Esophagus (tissue), 2 donors: ENCODE data around the gene CYP4A22. TPM values are rescaled to one million over a fixed set of nuclear protein-coding genes. Genes with fewer than 3 reads are reported as not detected.
"Not testable (repeated sequence)": the region's sequence is repeated elsewhere in the genome, so short reads cannot be mapped to it uniquely, and the experiment has no call there.

Experiments
- H3K27ac ChIP-seq, 2 donors: one replicate each; pipeline ENCODE4 v1.5.1; 2013; ENCODE audit warnings: low read depth in 2 of 2, mild to moderate bottlenecking in 2 of 2, inconsistent platforms in 1 of 2, low read length in 1 of 2, moderate library complexity in 1 of 2
- H3K27me3 ChIP-seq, 2 donors: one replicate each; pipeline ENCODE4 v1.6.1; 2013; ENCODE audit warnings: low read length in 2 of 2, control low read depth in 1 of 2, mild to moderate bottlenecking in 1 of 2; ENCODE audit not compliant: insufficient read depth in 2 of 2, control insufficient read depth in 1 of 2
- H3K36me3 ChIP-seq, 2 donors: one replicate each; pipeline ENCODE4 v1.6.1; 2013; ENCODE audit warnings: low read length in 1 of 2; ENCODE audit not compliant: control insufficient read depth in 2 of 2, insufficient read depth in 2 of 2
- H3K4me1 ChIP-seq, 2 donors: one replicate each; pipeline ENCODE4 v1.6.1; 2013; ENCODE audit warnings: low read length in 1 of 2; ENCODE audit not compliant: control insufficient read depth in 2 of 2, insufficient read depth in 2 of 2
- H3K4me3 ChIP-seq, 2 donors: one replicate each; pipeline ENCODE4 v1.5.1; 2013; ENCODE audit warnings: low read length in 2 of 2, mild to moderate bottlenecking in 2 of 2, low read depth in 1 of 2, moderate library complexity in 1 of 2
- H3K9me3 ChIP-seq, 2 donors: one replicate each; pipeline ENCODE4 v1.6.1; 2013; ENCODE audit warnings: mild to moderate bottlenecking in 2 of 2, low read depth in 1 of 2, low read length in 1 of 2, moderate library complexity in 1 of 2; ENCODE audit not compliant: control insufficient read depth in 2 of 2, insufficient read depth in 1 of 2
- WGBS, 2 donors: extraction: QIAGEN DNeasy Blood & Tissue Kit; methylation state at CpG; one replicate each; pipeline ENCODE4 v1.1.7; 2013; 5-methylcytosine and 5-hydroxymethylcytosine counted together
- polyA plus RNA-seq, 2 donors: library from polyadenylated mRNA; stranded (reverse); fragments of 200-250 nt; gene quantifications; one replicate each; pipeline ENCODE4 v1.2.3, GENCODE V29; 2013
- donor health status: healthy with polysubstance abuse.
- donor health status: Bipolar disorder and iron deficiency.

The CYP4A22 gene
- polyA plus RNA-seq, 2 donors = 0.02 TPM; not detected in 1

DNA sequence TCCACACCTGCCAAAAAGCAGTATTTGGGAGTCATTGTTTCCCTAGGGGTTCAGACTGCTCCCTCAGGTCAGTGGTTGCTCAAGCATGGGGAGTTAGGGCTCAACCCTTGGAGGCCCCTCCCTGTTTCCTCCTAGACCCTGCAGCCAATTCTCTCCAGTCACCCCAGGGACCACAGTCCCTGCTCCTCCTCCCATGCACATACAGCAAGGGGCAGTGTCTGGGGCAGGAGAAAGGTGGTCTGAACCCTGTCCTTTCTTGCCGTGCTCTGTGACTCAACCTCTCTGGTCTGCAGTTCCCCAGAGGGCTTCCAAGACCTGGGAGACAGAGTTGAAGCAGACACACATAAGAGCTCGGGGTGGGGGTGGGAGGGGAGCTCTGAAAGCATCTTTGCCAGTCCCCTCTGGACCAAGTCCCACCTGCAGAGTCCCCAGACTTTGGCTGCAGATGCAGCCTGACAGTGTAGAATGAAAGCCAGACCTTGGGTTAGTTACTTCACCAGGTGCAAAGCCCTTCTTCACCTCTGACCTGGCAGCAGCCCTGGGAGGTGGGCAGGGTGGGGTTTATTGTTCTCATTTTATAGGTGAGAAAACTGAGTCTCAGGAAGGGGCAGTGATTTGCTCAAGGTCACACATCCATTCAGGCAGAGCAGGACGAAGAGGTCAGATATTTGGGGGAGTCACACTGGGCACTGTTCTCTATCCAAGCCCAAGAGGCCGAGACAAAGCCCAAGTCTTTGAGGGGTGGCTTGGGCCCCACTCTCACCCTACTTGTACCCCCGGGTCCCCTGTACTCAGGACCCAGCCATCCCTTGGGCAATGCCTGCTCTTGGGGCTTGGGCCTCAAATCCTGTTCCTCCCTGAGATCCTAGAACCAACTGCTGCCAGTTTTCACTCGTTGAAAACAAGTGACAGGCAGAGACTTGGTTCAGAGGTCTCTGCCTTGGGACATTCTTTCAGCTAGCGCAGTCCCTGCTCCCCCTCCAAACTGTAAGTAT, 51.8 kb downstream of the CYP4A22 start:
- no peaks in the 10 kb centered on the region for H3K9me3 ChIP-seq
- peak overlapping the region; percentile 38 to 53 for H3K4me3 ChIP-seq
- WGBS, 2 donors = 58 to 69% methylated on average over 7 of the region's 7 CpGs
- H3K27me3 ChIP-seq = no peaks in the 10 kb centered on the region
- H3K4me1 ChIP-seq = peaks cover 2 to 23% of the 10 kb centered on the region in 2 donors
- no peaks in the 10 kb centered on the region for H3K36me3 ChIP-seq
- H3K27ac ChIP-seq = peak overlapping the region; percentile 93 to 96

DNA sequence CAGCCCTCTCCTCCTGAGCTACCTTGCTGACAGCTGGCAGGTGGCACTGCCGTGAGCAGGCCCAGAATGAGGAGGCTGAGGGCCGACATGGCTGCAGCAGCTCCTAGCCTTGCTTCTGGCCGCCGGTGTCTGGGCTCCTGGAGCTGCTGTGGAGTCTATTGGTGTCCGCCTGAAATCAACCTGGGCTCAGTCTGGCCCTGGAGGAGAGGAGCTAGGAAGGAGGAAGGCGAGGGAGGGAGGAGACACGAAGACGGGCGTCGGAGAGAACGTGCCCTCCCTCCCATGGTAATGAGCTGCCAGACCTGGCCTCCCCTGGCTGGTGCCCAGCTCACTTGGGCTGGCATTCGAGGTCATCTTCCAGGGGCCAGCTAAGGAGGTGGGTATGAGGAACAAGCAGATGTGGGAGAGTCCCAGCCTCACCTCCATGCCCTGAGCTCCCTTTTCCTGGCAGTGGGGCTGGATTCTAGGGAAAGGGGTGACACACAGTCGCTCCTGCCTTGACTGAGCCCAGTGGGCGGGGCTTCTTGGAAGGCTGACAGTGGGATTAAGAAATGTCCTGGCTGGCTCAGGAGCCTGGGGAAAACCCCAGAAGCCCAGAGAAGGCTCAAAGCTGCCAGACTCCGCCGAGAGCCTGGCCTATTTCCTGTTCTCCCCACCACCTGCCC, 52.7 kb downstream of the CYP4A22 start, which contains the start of gene PDZK1IP1:
PDZK1IP1 (minus strand) TSS at position 193 of the 665 bp plus-strand sequence; CDS start at position 89, 104 bp downstream.
- Histone ChIP-seq H3K9me3 (no peaks in the 10 kb centered on the region), H3K4me3 (peak within 1 kb of the TSS; percentile 38 to 53), H3K27ac (peak within 1 kb of the TSS; percentile 93 to 96), H3K36me3 (no peaks in the 10 kb centered on the region), H3K4me1 (peaks cover 2 to 23% of the 10 kb centered on the region in 2 donors), H3K27me3 (no peaks in the 10 kb centered on the region)
- 26 to 28% methylated on average over 16 of the region's 16 CpGs for WGBS, 2 donors

DNA sequence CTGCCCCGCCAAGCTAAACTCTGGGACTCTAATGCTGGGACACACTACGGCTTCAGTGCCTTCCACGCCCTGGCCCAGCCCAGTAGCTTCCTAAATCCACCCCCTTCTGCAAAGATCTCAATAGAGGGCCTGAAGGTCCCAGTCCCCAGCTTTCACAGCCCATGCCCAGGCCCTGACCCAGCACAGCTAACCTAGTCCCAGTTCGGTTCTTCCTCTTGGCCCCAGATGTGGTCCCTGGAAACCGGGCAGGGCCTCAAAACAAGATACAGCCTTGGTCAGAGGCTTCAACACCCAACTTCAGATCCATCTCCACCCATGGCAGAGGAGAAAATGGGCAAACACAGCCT, 53.2 kb downstream of the CYP4A22 start:
- peak overlapping the region; percentile 93 to 96 for H3K27ac ChIP-seq
- H3K27me3 ChIP-seq = no peaks in the 10 kb centered on the region
- H3K4me3 ChIP-seq = no peak overlapping the region
- H3K9me3 ChIP-seq = no peaks in the 10 kb centered on the region
- H3K36me3 ChIP-seq = no peaks in the 10 kb centered on the region
- 31 to 36% methylated on average over 5 of the region's 5 CpGs for WGBS, 2 donors
- peaks cover 2 to 23% of the 10 kb centered on the region in 2 donors for H3K4me1 ChIP-seq

DNA sequence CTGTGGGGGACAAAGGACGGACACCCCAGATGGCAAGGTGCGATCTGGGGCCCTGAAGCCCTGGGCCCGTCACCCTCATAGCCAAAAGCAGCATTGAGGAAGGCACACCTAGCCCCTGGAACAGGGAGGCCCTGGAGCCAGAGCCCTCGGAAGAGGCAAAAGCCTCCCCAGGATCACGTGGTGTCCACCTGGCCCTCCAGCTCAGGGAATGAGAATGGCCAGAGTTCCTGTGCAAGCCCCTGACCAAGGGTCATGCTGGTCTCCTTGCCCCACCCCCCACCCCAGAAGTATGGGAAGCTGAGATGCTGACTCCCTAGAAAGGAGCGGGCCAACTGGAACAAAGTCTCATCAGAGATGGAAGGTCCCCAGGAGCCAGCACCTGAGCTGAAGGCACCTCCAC, 53.6 kb downstream of the CYP4A22 start:
- H3K27me3 ChIP-seq = no peaks in the 10 kb centered on the region
- no peaks in the 10 kb centered on the region for H3K9me3 ChIP-seq
- H3K4me1 ChIP-seq = peaks cover 2 to 23% of the 10 kb centered on the region in 2 donors
- 90 to 93% methylated on average over 6 of the region's 6 CpGs for WGBS, 2 donors
- H3K4me3 ChIP-seq = no peak overlapping the region
- peak overlapping the region; percentile 93 to 96 for H3K27ac ChIP-seq
- H3K36me3 ChIP-seq = no peaks in the 10 kb centered on the region

DNA sequence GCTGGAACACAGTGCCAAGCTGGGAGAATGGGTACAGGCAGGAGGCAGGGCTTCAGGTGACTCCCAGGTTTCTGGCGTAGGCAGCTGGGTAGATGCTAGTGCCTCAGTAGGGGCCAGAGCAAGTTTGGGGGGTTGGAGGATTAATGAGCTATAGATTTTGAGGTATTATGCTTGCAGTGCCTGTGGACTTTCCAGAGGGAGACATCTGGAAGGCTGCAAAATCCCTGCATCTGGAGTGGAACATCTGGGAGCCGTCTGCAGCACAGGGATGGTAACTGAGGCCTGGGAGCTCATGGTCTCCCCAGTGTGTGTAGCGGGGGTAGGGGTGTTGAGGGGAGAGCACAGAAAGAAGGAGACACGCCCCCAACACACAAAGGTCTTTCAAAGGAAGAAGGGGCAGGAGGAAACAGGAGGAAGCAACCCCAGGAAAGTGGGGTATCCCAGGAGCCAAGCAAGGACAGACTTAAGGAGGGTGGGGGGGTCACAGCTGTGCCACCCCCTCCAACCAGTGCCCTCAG, 54.8 kb downstream of the CYP4A22 start:
- H3K36me3 ChIP-seq = no peaks in the 10 kb centered on the region
- peaks cover 2 to 23% of the 10 kb centered on the region in 2 donors for H3K4me1 ChIP-seq
- H3K9me3 ChIP-seq = no peaks in the 10 kb centered on the region
- H3K27me3 ChIP-seq = no peaks in the 10 kb centered on the region
- WGBS, 2 donors = 59 to 61% methylated on average over 4 of the region's 4 CpGs
- H3K27ac ChIP-seq = peak overlapping the region in 1 of 2 donors; percentile 56
- no peak overlapping the region for H3K4me3 ChIP-seq

DNA sequence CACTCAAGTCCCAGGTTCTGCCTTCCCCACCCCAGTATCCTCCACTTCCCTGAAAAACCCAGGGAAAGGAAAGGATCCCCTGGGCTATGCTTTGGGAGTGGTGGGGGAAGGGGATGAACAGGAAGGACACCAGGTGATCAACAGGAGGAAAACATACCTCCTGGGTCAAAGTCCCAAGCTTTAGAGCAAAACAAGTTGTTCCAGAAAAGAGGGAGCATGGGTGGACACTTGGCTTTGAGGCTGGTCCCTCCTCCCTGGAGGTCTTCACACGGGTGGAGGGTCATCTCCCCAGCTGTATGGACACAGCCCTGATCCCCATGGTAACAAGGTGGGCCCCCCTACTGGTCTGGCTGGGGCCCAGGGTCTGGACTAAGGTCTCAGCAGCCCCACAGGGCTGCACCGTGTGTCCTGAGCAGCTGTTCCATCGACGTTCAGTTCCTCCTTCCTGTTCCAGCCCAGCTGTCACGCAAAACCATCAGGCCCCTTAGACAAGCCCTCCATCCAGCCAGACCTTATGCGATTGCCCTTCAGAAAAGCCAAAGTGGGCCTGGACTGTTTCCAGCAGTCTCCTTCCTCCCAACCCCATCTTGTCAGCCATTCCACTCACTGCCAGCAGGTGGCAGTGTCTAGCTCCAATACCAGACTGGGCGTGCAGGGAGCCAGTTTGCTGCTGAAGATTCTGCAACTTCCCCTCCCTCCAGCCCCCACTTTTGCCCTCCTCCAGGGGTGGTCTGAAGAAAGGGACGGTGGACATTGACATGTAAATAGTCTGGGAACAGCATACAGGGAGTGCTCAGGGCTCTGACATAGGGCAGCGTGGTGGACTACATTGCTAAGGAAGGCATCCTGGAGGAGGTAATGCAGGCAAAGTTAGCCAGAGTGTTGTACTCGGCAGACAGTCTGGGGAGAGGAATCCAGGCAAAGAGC, 55.5 kb downstream of the CYP4A22 start:
- WGBS, 2 donors = 13 to 16% methylated on average over 10 of the region's 10 CpGs
- H3K27me3 ChIP-seq = no peaks in the 10 kb centered on the region
- H3K4me3 ChIP-seq = no peak overlapping the region
- peaks cover 2 to 17% of the 10 kb centered on the region in 2 donors for H3K4me1 ChIP-seq
- no peaks in the 10 kb centered on the region for H3K36me3 ChIP-seq
- H3K9me3 ChIP-seq = no peaks in the 10 kb centered on the region
- peak overlapping the region in 1 of 2 donors; percentile 56 for H3K27ac ChIP-seq

DNA sequence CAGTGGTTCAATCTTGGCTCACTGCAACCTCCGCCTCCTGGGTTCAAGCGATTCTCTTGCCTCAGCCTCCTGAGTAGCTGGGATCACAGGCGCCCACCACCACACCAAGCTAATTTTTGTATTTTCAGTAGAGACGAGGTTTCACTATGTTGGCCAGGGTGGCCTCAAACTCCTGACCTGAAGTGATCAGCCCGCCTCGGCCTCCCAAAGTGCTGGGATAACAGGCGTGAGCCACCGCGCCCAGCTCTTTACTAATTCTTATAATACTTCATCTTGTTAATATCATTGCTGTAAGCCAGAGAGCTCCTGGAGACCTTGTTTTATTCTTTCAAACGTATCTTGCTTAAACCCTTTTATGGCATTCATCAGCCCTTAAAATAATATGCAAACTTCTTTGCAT, 56.3 kb downstream of the CYP4A22 start:
- peaks cover 2 to 17% of the 10 kb centered on the region in 2 donors for H3K4me1 ChIP-seq
- WGBS, 2 donors = 84 to 88% methylated on average over 10 of the region's 10 CpGs

DNA sequence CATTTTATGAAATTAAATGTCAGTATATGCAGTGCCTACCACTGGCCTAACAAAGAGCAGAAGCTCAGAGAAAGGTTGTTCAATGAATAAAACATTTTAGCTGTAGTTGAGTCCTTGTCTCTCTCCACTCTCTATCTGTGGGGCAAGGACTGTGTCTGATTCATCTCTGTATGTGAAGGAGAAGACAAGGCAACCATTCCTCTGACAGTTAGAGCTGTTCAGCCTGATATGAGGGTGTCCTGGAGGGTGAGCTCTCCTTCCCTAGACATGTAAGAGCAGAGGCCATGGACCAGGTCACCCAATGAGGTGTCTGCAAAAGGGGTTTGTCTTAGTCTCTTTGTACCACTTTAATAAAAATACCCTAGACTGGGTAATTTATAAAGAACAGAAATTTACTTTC, 57.1 kb downstream of the CYP4A22 start:
- Histone ChIP-seq H3K27ac (no peak overlapping the region), H3K4me3 (no peak overlapping the region), H3K36me3 (no peaks in the 10 kb centered on the region), H3K27me3 (no peaks in the 10 kb centered on the region), H3K9me3 (no peaks in the 10 kb centered on the region), H3K4me1 (peaks cover 2 to 17% of the 10 kb centered on the region in 2 donors)

More for the DNA sequence above, 56.3 kb downstream of the CYP4A22 start:
- not testable (repeated sequence) for H3K27me3 ChIP-seq, H3K27ac ChIP-seq, H3K4me3 ChIP-seq, H3K36me3 ChIP-seq, H3K9me3 ChIP-seq

DNA sequence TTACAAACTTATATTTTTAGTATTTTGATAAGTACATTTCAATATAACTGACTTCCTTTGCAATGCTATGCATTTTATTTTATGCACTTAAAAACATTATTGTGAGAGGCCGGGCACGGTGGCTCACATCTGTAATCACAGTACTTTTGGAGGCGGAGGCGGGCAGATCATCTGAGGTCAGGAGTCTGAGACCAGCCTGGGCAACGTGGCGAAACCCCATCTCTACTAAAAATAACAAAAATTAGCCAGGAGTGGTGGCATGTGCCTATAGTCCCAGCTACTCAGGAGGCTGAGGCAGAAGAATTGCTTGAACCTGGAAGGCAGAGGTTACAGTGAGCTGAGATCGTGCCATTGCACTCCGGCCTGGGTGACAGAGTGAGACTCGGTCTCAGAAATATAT, 58.7 kb downstream of the CYP4A22 start:
- not testable (repeated sequence) for H3K27ac ChIP-seq, H3K36me3 ChIP-seq, H3K4me3 ChIP-seq, H3K9me3 ChIP-seq, H3K4me1 ChIP-seq, H3K27me3 ChIP-seq
- WGBS, 2 donors = 88 to 90% methylated on average over 9 of the region's 9 CpGs
